ENCODE data around the gene ASPRV1. TPM values are rescaled to one million over a fixed set of nuclear protein-coding genes. Genes with fewer than 3 reads are reported as not detected.
"Not testable (repeated sequence)": the region's sequence is repeated elsewhere in the genome, so short reads cannot be mapped to it uniquely, and the experiment has no call there.

ASPRV1 gene
- total RNA-seq = 0.84 TPM
- long read RNA-seq = 0 reads

- no peak for ATAC-seq
- no peak for DNase-seq
- intact Hi-C loops (cut with micrococcal nuclease) = no loop called here
Measured at GRCh38 chr2:69961496-69961895, at the start of gene ASPRV1. Gene ASPRV1 (minus strand): TSS chr2:69961631. CDS start chr2:69961436, 195 bp downstream.

DNA sequence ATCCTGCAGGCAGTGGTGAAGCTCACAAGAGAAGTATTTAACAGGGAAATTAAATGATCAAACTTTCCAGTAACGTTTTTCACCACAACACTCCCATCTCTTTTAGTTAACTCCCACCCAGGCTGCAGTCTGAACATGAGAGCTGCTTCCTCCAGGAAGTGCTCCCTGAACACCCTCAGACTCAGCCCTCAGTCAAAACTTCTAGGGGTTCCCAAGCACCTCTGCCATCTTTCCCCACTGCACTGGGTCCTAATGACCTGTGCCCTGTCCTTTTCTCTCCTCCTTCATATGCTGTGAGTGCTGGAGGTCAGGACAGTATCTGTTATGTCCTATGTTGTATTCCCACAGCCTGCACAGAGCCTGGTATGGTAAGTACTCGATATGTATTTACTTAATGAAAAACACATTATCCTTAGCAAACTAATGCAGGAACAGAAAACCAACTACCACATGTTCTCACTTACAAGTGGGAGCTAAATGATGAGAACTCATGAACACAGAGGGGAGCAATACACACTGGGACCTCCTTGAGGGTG, 49.2 kb upstream of the ASPRV1 start:
- ATAC-seq (no peak), DNase-seq (no peak)
- intact Hi-C loops (cut with micrococcal nuclease) = no loop called here

DNA sequence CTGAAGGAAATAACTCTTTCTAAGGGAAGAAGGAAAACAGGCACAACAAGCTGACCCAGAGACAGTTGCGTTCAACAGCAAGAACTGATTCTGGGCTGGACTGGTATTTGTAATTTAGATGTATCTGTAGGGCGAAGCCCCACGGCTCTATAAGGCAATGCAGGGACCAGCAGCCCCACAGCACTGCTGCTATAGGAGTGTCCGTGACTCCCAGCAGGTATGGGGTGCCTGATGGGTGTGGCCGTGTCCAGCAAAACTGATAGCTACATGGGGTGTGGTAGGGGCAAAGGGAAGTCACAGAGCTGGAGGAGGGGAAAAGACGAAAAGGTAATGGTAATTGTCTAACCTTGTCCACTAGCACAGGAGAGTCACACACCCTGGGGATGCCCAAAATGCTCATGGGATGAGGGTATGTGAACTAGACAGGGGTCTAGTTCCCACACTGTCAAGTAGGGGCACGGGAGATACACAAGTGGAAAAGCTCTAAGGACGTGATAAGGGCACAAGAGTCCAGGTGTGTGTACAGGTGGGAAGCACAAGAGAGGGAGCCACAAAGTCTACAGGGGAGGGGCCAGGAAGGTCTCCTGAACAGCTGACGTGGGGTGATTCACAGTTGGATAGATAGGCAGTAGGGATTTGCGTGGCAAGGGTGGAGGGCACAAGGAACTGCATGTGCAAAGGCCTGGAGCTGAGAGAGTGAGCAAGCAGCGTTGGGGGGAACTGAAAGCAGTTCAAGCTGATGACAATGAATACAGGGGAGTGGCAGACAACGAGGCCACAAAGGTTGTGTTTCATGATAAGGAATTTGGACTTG, 48.5 kb upstream of the ASPRV1 start:
- ATAC-seq = peak; percentile 53
- intact Hi-C loops (cut with micrococcal nuclease) = no loop called here
- no peak for DNase-seq

DNA sequence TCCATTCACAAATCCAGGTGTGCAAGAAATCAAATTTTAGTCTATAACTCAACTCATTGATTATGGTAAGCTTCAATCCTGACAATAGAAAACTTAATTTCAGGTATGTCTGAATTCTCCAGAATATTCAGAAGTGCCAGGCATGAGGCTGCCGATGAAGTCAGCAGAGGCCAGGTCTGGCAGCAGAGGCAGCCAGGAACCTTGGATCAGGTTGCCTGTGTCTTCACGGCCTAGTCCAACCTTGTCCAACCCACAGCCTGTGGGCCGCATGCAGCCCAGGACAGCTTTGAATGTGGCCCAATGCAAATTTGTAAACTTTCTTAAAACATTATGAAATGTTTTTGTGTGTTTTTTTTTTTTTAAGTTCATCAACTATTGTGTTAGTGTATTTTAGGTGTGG, 46.9 kb upstream of the ASPRV1 start:
- intact Hi-C loops (cut with micrococcal nuclease) = no loop called here
- DNase-seq = no peak
- ATAC-seq = no peak

DNA sequence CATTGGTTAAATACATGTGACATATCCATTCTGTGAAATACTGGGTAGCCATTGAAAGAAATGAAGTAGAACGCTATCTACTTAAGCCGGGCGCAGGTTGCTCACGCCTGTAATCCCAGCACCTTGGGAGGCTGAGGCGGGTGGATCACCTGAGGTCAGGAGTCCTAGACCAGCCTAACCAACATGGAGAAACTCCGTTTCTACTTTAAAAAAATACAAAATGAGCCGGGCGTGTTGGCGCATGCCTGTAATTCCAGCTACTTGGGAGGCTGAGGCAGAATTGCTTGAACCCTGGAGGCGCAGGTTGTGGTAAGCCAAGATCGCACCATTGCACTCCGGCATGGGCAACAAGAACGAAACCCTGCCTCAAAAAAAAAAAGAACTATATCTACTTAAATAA, 45.7 kb upstream of the ASPRV1 start:
- intact Hi-C loops (cut with micrococcal nuclease) = no loop called here
- no peak for DNase-seq
- no peak for ATAC-seq

DNA sequence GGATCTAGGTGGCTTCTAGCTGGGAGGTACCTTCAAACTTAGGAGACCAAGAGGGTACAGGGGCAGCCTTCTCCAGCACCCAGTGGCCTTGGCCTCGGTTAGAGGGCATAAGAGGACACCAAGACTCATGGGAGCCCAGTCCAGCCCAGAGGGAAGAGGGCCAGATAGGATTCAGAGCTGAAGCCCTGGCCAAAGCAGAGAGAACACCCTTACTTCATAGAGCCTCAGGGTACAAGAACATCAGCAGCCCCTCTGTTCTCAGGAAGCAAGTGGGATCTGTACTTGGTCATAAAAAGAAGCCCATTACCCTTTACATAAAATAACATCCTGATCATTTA, 45.0 kb upstream of the ASPRV1 start:
- intact Hi-C loops (cut with micrococcal nuclease) = no loop called here
- DNase-seq = no peak
- ATAC-seq = peak; percentile 52

DNA sequence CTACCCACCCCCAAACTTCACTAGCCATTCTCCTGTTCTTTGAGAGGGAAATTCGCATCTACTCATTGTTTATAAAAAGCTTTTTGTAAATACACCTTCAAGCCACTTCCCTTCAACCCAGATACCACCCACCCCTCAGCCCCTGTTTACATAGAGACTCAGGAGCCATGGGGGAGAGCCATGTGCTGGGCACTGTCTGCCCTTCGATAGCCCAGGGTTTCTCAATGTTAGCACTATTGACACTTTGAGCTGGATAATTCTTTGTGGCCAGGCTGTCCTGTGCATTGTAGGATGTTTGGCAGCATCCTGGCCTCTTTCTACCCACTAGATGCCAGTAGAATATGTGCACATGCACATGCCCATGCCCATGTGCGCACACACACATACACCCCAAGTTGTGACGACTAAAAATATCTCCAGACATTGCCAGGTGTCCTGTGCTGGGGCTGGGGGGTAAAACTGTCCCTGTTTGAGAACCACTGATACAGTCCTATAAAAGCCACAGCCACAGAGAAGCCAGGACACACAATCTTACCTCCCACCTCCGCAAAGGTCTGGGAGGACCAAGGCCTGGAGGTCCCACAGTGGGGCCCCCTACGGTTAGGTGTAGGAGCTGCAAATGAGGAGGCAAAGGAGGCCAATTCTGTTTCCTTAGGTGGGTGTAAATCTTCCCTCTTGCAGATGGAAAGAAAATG, 44.5 kb upstream of the ASPRV1 start:
- DNase-seq (no peak), ATAC-seq (no peak)
- intact Hi-C loops (cut with micrococcal nuclease) = no loop called here

DNA sequence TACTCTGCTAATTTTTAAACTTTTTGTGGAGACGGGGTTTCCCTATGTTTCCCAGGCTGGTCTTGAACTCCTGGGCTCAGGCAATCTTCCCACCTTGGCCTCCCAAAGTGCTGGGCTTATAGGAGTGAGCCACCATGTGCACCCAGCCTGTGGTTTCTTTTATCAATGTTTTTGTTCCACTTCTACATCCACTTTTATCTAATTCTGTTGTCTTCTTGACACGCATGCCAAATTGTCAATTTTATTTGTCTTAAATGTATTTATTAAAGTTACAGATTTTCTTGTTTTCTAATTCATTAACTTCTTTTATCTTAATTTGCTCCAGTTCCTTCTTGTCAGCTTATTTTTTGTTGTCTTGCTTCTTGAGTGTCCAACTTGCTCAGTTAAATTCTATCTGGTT, 43.8 kb upstream of the ASPRV1 start:
- ATAC-seq = no peak
- intact Hi-C loops (cut with micrococcal nuclease) = no loop called here
- DNase-seq = no peak

GRCh38 chr2:70003093-70003830, 41.8 kb upstream of the ASPRV1 start:
- DNase-seq (no peak), ATAC-seq (no peak)
- intact Hi-C loops (cut with micrococcal nuclease) = no loop called here

DNA sequence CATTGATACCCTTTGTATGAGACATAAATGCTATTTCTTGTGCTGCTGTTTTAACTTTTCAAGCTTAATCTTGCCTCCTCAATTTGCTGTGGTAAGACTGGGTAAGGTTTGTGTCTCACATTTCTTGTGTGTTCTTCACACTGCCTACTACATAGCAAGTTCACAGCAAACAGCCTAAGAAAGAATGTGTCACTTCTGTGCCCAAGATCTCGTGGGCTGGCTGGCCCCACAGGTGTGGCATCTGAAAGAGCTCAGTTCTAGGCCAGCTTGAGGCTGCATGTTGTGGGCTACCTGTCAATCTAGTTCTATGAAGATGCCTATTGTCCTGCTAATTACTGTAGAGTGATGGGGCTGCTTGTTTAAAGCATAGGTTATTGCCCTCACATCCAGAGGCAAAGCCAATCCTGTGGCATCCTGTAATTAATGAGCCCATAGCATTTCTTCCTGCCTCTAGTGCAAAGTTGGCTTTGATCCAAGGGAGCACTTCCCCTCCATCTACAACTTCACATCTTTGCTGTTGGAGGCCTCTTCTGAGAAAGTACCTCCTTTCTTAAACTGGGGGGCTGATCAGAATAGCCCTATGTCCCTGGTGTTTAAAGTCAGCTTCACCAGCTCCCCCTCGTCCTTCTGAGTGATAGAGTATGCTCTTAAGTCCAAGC, 40.9 kb upstream of the ASPRV1 start:
- ATAC-seq (no peak), DNase-seq (no peak)
- intact Hi-C loops (cut with micrococcal nuclease) = no loop called here

DNA sequence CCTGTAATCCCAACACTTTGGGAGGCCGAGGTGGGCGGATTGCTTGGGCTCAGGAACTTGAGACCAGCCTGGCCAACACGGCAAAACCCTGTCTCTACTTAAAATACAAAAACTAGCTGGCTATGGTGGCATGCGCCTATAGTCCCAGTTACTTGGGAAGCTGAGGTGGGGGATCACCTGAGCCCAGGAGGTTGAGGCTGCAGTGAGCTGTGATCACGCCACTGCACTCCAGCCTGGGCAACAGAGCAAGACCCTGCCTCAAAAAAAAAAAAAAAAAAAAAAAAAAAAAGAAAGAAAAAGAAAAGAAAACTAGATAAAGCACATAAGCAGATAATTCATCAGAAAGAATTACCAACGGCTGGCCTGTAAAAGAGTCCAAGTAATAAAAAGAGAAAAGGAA, 39.1 kb upstream of the ASPRV1 start:
- ATAC-seq; intact Hi-C loops (cut with micrococcal nuclease); DNase-seq: not testable (repeated sequence)

GRCh38 chr2:69998761-69999160, 37.3 kb upstream of the ASPRV1 start:
- intact Hi-C loops (cut with micrococcal nuclease) = no loop called here
- DNase-seq = no peak
- no peak for ATAC-seq

DNA sequence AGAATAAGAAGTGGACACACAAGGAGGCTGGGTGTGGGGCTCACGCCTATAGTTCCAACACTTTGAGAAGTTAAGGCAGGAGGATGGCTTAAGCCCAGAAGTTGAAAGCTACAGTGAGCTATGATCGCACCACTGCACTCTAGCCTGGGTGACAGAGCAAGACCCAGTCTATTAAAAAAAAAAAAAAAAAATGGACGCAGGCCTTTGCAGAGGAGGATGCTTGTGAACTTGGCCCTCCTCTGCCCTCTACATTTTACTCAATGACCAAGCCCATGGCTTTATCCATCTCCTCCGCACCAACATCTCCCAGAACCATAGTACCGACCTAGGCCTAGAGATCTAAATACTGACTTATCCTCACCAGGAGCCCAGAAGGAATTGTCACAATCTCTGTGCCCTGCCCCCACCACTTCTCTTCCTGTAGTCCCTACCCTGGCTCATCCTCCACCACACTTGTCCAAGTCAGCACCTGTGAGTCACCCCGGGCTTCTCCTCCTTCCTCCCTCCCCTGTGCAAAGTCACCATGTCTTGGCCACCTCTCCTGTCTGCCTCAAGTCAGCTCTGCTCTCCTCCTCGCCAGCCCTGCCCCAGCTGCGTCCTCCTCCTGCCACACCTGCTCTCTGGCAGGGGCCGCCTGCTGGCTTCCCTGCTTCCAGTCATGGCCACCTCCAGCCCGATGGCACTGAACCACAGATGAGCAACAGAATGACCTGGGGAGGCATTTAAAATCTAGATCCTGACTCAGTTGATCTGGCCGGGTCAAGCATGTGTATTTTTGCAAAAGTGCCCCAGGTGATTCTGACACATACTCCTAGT, 35.8 kb upstream of the ASPRV1 start:
- intact Hi-C loops (cut with micrococcal nuclease) = no loop called here
- ATAC-seq (no peak), DNase-seq (no peak)

DNA sequence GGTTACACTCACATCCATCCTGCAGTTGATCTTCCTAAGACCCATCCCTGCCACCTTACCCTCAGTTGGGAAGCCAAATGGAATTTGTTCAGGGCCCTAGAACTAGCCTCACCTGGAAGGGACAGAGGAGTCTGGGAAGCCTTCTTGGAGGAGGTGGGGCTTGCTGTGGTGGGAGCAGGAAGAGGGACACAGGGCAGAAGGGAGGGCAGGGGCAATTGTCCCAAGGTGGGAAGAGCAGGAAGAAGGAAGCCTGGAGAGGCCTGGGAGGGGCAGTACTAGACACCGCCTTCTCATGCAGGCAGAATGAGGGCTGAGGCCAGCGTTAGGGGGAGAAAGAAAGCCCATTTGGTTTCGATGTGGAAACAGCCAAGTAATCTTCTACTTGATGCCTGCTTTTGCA, 34.1 kb upstream of the ASPRV1 start:
- no peak for DNase-seq
- ATAC-seq = no peak
- intact Hi-C loops (cut with micrococcal nuclease) = no loop called here

DNA sequence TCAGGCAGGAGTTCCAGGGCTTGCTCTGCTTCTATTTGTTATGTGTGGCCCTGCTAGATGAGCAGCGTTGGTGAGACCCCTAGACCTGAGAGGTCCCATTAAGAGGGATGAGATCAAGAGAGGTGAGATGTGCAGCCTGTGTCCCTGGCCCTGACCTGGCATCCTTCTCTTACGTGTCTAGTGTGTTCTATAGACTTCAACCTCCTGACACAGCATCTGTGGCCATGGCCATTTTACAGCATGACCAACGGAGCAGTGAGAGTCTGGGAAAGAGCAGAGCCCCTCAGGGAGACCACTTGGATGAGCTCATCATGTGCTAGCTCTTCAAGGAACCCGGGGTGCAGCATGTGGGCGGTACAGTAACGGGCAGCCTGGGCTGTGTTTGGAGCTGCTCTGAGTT, 32.7 kb upstream of the ASPRV1 start:
- ATAC-seq = no peak
- intact Hi-C loops (cut with micrococcal nuclease) = no loop called here
- no peak for DNase-seq

DNA sequence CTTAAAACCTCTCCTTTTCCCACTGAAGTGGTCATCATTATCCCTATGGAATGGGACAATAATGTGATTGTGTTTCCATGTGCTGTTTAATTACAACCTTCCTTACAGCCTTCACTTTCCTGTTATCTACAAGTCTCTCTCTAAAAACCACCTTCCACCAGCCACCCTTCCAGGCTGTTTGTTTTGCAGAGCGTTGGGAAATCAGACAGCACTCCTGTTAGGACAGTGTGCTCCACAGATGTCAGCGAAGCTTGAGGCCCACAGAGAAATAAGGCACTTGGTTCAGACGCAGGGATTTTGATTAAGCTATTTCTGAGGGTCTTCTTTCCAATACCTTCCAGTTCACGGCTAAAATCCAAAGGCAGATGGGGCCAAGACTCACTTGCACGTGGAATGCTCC, 32.3 kb upstream of the ASPRV1 start:
- no peak for DNase-seq

DNA sequence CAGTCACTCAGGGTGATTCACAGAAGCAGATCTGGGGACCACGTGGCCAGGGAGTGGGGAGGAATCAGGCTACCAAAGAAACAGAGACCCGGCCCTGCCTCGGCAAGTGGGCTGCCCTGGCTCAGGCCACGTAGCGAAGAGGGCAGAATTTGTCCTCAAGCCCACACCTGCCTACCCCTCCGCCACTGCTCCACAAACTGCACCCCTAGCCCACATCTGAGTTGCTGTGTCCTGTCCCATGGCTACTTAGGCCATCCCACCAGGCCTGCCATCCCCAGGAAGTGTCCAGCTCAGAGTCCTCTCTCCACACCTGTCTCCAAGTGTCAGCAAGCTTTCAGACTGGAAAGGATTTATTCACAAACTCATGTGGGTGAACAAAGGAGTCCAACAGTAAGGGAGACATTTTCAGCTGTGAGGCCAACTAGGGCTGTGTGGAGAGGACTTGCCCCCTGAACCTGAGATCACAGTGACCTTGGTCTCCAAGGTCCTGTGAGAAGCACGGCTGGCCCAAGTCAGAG, 31.7 kb upstream of the ASPRV1 start:
- ATAC-seq (no peak), DNase-seq (no peak)
- intact Hi-C loops (cut with micrococcal nuclease) = no loop called here

More for the DNA sequence above, 32.3 kb upstream of the ASPRV1 start:
- ATAC-seq = no peak
- intact Hi-C loops (cut with micrococcal nuclease) = no loop called here

- ATAC-seq (no peak), DNase-seq (no peak)
- intact Hi-C loops (cut with micrococcal nuclease) = no loop called here
Measured at GRCh38 chr2:69992310-69993047, 31.0 kb upstream of the ASPRV1 start.

All from left ventricle myocardium superior (tissue), 1 donor.